Measurements from ENCODE around the gene C19orf38. TPM values are rescaled to one million over a fixed set of nuclear protein-coding genes. Genes with fewer than 3 reads are reported as not detected.
"Not testable (repeated sequence)": the region's sequence is repeated elsewhere in the genome, so short reads cannot be mapped to it uniquely, and the experiment has no call there.

Gene C19orf38
- total and polyA plus RNA-seq, 2 of the 4 experiments (the other 2 are of a cell fraction), result 0.18 to 0.19 TPM

DNA sequence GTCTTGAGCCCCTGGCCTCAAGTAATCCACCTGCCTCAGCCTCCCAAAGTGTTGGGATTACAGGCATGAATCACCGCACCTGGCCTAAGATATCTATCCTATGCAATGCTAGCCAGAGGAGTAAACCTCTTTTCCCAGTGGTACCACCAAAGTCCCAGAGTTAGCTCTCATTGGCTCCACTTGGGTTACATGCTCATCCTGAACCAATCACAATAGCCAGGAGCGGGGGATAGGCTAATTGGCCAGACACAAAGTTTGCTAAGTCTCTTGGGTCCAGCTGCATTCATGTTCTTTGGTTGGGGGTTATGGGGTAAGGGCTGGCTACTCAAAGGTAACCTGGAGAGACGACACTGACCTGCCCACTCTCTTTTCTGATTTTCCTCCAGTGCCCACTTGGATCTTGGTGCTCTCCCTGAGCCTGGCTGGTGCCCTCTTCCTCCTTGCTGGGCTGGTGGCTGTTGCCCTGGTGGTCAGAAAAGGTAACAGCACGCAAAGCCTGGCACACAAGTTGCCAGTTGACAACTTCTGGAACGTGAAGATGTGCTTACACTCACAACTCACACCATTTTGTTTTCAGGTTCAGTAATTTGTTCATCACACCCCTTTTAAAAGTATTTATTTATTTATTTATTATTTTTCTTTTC, 7.8 kb downstream of the C19orf38 start:
- Histone ChIP-seq H3K4me3 (ENCODE audit: insufficient read depth, low read depth, low read length) (no peak overlapping the region), H2BK15ac (ENCODE audit: low read depth, low read length) (no peak overlapping the region), H2BK5ac (ENCODE audit: low read depth, low read length, poor library complexity, severe bottlenecking) (no peak overlapping the region), H3K36me3 (ENCODE audit: control insufficient read depth, insufficient read depth, low read length) (no peaks in the 10 kb centered on the region), H2BK20ac (ENCODE audit: low read depth, low read length) (no peak overlapping the region), H3K14ac (replicated peaks; ENCODE audit: low read depth, low read length) (no peak overlapping the region), H2BK120ac (ENCODE audit: low read depth, low read length) (no peak overlapping the region), H3K9me1 (ENCODE audit: insufficient read depth, low read length) (no peaks in the 10 kb centered on the region), H4K20me1 (ENCODE audit: insufficient read depth, low read length) (no peaks in the 10 kb centered on the region), H3K9me3 (ENCODE audit: control insufficient read depth, insufficient read depth, low read length) (no peaks in the 10 kb centered on the region), H3K4me1 (ENCODE audit: control insufficient read depth, insufficient read depth, low read length) (no peaks in the 10 kb centered on the region), H3K56ac (ENCODE audit: extremely low read depth, insufficient read depth, low read length) (no peak overlapping the region), H4K91ac (ENCODE audit: insufficient read depth, low read depth, low read length) (no peak overlapping the region), H2AK9ac (replicated peaks; ENCODE audit: low read depth, low read length, poor library complexity) (peak overlapping the region; percentile 65), H3K4ac (ENCODE audit: low read depth, low read length) (no peak overlapping the region), H3K18ac (ENCODE audit: low read depth, low read length) (no peak overlapping the region), H3K9ac (ENCODE audit: low read depth, low read length) (no peak overlapping the region), H4K8ac (ENCODE audit: low read depth in 2 of 2, low read length in 2 of 2) (no peak overlapping the region), H3K27ac (ENCODE audit: insufficient read depth, low read length) (no peak overlapping the region), H2AK5ac (ENCODE audit: low read depth, low read length) (no peak overlapping the region), H3K27me3 (ENCODE audit: control insufficient read depth, insufficient read depth, low read length) (no peaks in the 10 kb centered on the region), H3K79me1 (ENCODE audit: low read depth in 1 of 2, low read length in 2 of 2) (no peaks in the 10 kb centered on the region), H4K5ac (ENCODE audit: low read depth, low read length) (no peak overlapping the region), H3K23ac (ENCODE audit: low read depth, low read length) (no peak overlapping the region), H3K4me2 (ENCODE audit: low read depth, low read length) (no peak overlapping the region), H2AFZ (replicated peaks; ENCODE audit: low read length, poor library complexity) (peak overlapping the region; percentile 21)
- dilution Hi-C loops (cut with HindIII; ENCODE audit: low sequenced_read_pairs, unreplicated experiment) (no loop called here), intact Hi-C loops (cut with micrococcal nuclease) (no loop called here), in situ Hi-C loops (cut with MboI; ENCODE audit: low sequenced_read_pairs) (no loop called here)
- DNase-seq (no peak), ATAC-seq (ENCODE audit: low read depth) (no peak)
- TF ChIP-seq RAD21 (IDR thresholded peaks at IDR 0.05; ENCODE audit: low read length), result peak; percentile 15; the same call in 1 of the 2 replicates
- no peak for TF ChIP-seq CEBPB (IDR thresholded peaks at IDR 0.05; ENCODE audit: low read depth, low read length)
- TF ChIP-seq POLR2A (IDR thresholded peaks at IDR 0.05; ENCODE audit: low read depth, low read length), result no peak
- TF ChIP-seq, protein P1, sequence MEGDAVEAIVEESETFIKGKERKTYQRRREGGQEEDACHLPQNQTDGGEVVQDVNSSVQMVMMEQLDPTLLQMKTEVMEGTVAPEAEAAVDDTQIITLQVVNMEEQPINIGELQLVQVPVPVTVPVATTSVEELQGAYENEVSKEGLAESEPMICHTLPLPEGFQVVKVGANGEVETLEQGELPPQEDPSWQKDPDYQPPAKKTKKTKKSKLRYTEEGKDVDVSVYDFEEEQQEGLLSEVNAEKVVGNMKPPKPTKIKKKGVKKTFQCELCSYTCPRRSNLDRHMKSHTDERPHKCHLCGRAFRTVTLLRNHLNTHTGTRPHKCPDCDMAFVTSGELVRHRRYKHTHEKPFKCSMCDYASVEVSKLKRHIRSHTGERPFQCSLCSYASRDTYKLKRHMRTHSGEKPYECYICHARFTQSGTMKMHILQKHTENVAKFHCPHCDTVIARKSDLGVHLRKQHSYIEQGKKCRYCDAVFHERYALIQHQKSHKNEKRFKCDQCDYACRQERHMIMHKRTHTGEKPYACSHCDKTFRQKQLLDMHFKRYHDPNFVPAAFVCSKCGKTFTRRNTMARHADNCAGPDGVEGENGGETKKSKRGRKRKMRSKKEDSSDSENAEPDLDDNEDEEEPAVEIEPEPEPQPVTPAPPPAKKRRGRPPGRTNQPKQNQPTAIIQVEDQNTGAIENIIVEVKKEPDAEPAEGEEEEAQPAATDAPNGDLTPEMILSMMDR (conservative IDR thresholded peaks at IDR 0.05; ENCODE audit: low read depth, low read length), result peak; percentile 39
- no CpG with 5 or more reads among the region's 5 CpGs for WGBS, 2 experiments (ENCODE audit: extremely low coverage in 2 of 2, insufficient read length in 1 of 2)
- ChIA-PET CTCF (interaction anchor here (2.3 kb wide), 1 partner anchor 8 kb away, joined by 10 read pairs; no protein-coding TSS in a partner anchor), POLR2A (ENCODE audit: unreplicated experiment) (no interaction called here)
- no TSS peak for BruUV-seq (replicated peaks)

DNA sequence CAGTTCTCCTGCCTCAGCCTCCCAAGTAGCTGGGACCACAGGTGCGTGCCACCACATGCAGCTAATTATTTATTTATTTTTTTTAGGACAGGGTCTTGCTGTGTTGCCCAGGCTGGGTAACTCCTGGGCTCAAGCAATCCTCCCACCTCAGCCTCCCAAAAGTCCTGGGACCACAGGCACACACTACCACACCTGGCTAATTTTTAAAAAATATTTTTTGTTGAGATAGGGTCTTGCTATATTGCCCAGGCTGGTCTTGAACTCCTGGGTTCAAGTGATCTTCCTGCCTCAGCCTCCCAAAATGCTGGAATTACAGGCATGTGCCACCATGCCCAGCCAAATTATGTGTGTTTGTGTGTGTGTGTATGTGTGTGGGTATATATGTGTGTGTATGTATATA, 8.7 kb downstream of the C19orf38 start:
- ATAC-seq (ENCODE audit: low read depth); H3K14ac ChIP-seq (replicated peaks; ENCODE audit: low read depth, low read length); H2BK20ac ChIP-seq (ENCODE audit: low read depth, low read length); H3K9ac ChIP-seq (ENCODE audit: low read depth, low read length); H3K23ac ChIP-seq (ENCODE audit: low read depth, low read length); H4K8ac ChIP-seq (ENCODE audit: low read depth in 2 of 2, low read length in 2 of 2); H3K9me1 ChIP-seq (ENCODE audit: insufficient read depth, low read length); DNase-seq; H4K20me1 ChIP-seq (ENCODE audit: insufficient read depth, low read length); H3K18ac ChIP-seq (ENCODE audit: low read depth, low read length); CTCF ChIA-PET; H3K4me2 ChIP-seq (ENCODE audit: low read depth, low read length); dilution Hi-C loops (cut with HindIII; ENCODE audit: low sequenced_read_pairs, unreplicated experiment); H3K4ac ChIP-seq (ENCODE audit: low read depth, low read length); H2AK9ac ChIP-seq (replicated peaks; ENCODE audit: low read depth, low read length, poor library complexity); in situ Hi-C loops (cut with MboI; ENCODE audit: low sequenced_read_pairs); H2AK5ac ChIP-seq (ENCODE audit: low read depth, low read length); H3K79me1 ChIP-seq (ENCODE audit: low read depth in 1 of 2, low read length in 2 of 2); POLR2A ChIA-PET (ENCODE audit: unreplicated experiment); H3K56ac ChIP-seq (ENCODE audit: extremely low read depth, insufficient read depth, low read length); H3K9me3 ChIP-seq (ENCODE audit: control insufficient read depth, insufficient read depth, low read length); H2BK120ac ChIP-seq (ENCODE audit: low read depth, low read length); H2BK5ac ChIP-seq (ENCODE audit: low read depth, low read length, poor library complexity, severe bottlenecking); H2BK15ac ChIP-seq (ENCODE audit: low read depth, low read length); H3K36me3 ChIP-seq (ENCODE audit: control insufficient read depth, insufficient read depth, low read length); intact Hi-C loops (cut with micrococcal nuclease); H4K91ac ChIP-seq (ENCODE audit: insufficient read depth, low read depth, low read length); H3K27ac ChIP-seq (ENCODE audit: insufficient read depth, low read length); H3K27me3 ChIP-seq (ENCODE audit: control insufficient read depth, insufficient read depth, low read length); H3K4me3 ChIP-seq (ENCODE audit: insufficient read depth, low read depth, low read length); H4K5ac ChIP-seq (ENCODE audit: low read depth, low read length); H2AFZ ChIP-seq (replicated peaks; ENCODE audit: low read length, poor library complexity); H3K4me1 ChIP-seq (ENCODE audit: control insufficient read depth, insufficient read depth, low read length); BruUV-seq (replicated peaks): not testable (repeated sequence)
- no CpG with 5 or more reads among the region's 1 CpG for whole genome bisulfite sequencing, 2 experiments (ENCODE audit: extremely low coverage in 2 of 2, insufficient read length in 1 of 2)

All from IMR-90 (cell line).